GM04503 (cell line): ENCODE measurements around the gene ZC3H12A.

ENCODE experiments used
- DNase-seq: peaks from one replicate; pipeline ENCODE4 v3.0.0-alpha.2; 2012; ENCODE audit warnings: low read depth

Gene ZC3H12A

DNA sequence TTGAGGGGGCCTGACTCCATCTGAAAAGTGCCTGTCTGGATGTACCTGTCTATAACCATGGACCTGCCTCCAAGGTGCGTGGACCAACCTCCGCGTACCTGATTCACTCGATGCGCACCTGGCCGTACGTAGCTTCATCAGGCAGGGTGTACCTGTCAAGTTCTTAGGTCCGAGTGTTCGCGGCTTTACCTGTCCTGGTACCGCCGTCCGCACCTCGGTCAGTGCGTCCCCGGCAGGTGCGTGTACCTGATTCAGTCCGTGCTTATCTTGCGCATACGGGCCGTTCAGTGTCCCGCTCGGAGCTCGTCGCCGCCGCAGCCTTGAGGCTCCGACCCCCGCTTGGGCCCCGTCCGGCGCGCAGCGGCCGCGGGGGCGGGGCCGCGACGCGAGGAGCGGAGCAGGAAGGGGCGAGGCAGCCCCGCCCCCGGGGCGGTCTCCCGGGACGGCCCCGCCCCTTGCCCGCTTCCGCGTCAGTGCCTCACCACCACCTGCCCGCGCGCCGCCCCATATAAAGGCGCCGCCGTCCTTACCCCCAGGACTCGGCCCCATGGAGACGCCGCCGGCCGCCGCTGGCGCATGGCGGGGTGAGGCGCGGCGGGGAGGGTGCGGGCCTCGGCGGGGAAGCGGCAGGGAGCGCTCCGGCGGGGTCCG lies at the start of gene ZC3H12A:
ZC3H12A (plus strand) TSS at position 535 of the 651 bp plus-strand sequence. CDS start 917 bp downstream, outside the sequence.
- DNase-seq = no peak

GRCh38 chr1:37425221-37425620 lies 49.2 kb upstream of the ZC3H12A start:
- no peak for DNase-seq

- no peak for DNase-seq
These were observed 45.4 kb upstream of the ZC3H12A start for GRCh38 chr1:37429029-37429428.

GRCh38 chr1:37430103-37430985 lies 44.0 kb upstream of the ZC3H12A start:
- no peak for DNase-seq

DNA sequence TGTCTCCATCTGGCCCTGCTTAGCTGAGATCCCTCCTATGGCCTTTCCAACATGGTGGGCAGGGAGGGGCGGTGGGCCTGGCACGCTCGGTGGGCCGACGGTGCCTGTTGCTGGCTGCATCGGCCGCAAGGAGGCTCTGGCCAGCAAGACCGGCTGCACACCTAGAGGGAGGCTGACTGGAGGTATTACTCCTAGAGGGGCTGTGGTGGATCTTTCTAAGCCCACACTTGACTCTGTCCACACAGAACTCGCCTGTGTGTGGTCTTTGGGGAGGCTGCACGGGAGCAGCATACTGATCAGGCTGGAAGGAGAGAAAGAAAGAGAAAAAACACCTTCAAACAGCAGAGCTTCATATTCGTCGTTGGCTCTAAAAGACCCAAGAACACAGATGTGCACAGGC lies 41.7 kb upstream of the ZC3H12A start:
- DNase-seq = no peak

- DNase-seq = no peak
These were observed 41.2 kb upstream of the ZC3H12A start for GRCh38 chr1:37433171-37433570.

GRCh38 chr1:37434292-37435225 lies 39.8 kb upstream of the ZC3H12A start:
- DNase-seq = no peak

DNA sequence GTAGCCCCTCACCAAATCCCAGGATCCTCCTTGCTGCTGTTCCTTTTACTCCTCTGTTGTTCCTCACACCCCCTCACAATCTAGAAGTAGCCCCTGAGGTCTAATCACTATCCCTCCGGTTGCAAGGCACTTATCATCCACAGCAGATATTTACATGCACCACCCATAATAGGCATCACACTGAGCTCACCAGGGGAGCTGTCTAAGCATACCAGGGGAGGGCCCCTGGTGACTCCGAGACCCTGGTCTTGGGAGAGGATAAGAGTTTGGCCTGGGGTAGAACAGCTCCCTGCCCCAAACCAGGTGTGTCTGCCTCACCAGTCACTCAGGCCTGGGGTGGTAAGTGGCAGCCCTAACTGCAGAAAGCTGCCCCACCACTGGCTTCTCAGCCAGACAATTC lies 37.3 kb upstream of the ZC3H12A start:
- no peak for DNase-seq

DNA sequence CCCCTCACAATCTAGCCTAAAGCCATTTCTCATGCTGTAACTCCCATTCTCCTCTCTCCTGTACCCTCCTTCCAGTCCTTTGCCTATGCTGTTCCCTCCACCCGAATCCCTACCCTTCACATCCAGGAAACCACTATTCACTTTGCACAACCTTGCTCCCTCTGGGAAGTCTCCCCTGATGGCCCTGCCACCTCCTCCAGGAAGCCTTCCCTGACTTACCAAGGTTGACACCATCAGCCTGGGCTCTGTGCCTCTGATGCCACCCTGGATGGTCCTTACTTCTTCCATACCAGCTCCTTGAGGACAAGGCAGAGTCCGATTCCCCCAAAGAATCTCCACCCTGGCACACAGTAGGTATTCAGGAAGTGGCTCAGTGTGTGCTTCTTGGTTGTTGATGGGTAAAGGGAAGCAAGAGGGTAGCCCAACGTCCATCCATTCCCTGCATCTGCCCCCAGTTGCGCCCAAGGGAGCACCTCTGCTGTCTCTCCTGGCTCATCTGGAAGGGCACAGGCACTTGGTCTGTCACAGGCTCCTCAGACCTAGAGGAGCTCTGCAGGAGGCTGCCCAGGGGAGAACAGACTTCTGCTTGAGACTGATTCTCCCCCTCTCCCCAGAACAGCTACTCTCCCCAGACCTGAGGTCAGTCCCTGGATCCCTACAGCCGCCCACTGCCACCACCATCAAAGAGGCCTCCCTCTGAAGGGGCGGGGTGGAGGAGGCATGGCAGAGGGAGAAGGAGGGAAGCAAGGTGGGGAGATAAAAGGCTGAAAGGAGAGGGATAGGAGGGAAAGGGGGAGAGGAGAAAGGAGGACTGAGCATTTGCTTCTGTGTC lies 36.1 kb upstream of the ZC3H12A start:
- DNase-seq = no peak

GRCh38 chr1:37438869-37439343 lies 35.5 kb upstream of the ZC3H12A start:
- no peak for DNase-seq

DNA sequence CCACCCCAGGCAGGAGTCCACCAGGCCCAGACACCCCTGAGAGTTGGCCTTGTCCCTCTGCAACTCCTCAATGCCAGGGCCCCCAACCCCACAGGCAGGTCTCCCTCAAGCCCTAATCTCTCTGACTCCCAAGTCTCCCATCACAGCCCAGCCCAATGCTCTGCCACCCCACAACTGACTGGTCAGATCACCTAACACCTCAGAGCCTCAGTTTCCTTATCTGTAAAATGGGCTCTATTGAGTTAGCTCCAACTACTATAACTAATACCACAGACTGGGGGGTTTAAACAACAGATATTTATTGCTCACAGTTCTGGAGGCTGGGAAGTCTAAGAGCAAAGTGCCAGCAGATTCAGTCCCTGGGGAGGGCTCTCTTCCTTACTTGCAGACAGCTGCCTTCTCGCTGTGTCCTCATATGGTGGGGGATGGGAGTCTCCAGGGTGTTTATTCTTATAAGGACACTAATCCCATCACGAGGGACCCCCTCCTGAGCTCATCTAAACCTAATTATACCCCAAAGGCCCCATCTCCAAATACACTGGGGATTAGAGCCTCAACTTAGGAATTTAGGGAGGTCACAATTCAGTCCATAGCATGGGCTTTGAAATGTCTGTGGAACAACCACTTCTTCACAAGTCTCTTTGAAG lies 34.9 kb upstream of the ZC3H12A start:
- DNase-seq = no peak

DNA sequence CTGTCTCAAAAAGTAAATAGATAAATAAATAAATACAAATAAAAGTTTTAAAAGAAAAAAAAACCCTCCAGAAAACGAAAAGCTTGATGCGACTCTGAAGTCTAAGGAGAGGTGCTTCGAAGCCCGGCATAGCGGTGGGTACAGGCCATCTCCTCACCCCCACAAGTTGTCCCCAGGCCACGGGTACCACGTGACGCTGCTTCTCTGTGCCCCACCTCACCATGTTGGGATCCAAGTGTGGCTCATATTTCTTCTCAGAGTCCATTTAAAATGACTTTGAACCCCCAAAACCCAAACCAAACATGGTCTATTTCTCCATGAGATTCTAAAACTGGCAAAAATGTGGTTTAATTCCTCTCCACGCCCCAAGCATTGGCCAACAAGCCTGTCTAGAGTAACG lies 32.9 kb upstream of the ZC3H12A start:
- no peak for DNase-seq

- no peak for DNase-seq
These were observed 32.2 kb upstream of the ZC3H12A start for GRCh38 chr1:37442139-37442538.

DNA sequence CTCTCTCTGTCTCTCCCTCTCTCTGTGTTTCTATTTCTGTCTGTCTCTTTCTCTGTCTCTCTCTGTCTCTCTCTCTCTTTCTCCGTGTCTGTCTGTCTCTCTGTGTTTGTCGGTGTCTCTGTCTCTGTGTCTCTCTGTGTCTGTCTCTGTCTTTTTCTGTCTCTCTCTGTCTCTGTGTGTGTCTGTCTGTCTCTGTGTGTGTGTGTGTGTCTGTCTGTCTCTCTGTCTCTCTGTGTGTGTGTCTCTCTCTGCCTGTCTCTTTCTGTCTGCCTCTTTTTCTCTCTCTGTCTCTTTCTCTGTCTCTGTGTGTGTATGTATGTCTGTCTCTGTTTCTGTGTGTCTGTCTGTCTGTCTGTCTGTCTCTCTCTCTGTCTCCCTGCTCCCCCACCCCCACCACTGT lies 31.7 kb upstream of the ZC3H12A start:
- DNase-seq = no peak

DNA sequence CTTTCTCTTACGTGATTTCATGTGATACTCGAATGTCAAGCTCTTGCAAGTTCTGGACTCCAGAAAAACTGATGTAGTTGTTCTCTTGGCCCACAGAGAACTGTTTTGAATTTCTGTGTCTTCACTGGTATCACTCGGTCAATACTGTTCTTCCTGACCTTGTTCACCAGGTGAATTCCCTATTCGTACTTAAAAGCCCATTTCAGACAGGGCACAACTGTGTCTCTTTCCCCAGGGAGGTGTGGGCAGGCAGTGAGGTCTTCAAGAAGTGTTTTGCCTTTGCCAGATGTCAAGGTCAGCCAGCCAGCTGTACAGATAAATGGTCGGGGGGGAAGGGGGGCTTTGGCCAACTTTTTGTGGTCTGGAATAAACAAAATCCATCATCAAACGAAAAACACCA lies 27.5 kb upstream of the ZC3H12A start:
- DNase-seq = no peak

GRCh38 chr1:37448185-37448584 lies 26.2 kb upstream of the ZC3H12A start:
- no peak for DNase-seq

GRCh38 chr1:37448691-37449417 lies 25.5 kb upstream of the ZC3H12A start:
- no peak for DNase-seq

- no peak for DNase-seq
These were observed 24.4 kb upstream of the ZC3H12A start for GRCh38 chr1:37449936-37450335.

DNA sequence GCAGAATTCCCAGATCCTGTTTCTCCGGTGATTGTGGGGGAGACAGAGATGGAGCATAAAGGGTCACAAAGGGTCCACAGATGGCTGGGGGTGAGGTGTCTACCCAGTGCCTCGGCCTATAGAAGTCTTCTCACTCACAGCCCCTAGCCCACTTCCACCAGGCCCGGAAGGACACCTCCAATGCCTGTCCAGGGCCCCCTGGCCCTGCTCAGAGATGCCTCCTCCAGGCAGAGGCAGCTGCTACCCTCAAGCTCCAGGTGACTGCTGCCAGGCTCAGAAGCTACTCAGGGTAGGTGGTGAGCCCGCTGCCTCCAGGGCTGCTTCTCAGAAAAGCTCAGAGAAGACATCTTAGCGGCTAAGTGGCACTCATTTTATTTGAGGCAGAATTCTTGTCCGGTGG lies 22.0 kb upstream of the ZC3H12A start:
- no peak for DNase-seq

- DNase-seq = no peak
These were observed 20.7 kb upstream of the ZC3H12A start for GRCh38 chr1:37453647-37454046.
